HepG2 (cell line): ENCODE data around the gene ULK4.

ENCODE experiments used
- KLF6 ChIP-seq: IDR thresholded peaks from 2 replicates; pipeline ENCODE4 v1.8.0; 2016; ENCODE audit warnings: missing biosample characterization, missing genetic modification reagents
- TBL1XR1 ChIP-seq: fragments of 150-350 bp; IDR thresholded peaks from 2 replicates; pipeline ENCODE4 v1.6.1; 2014; ENCODE audit warnings: borderline replicate concordance, low read length; ENCODE audit not compliant: partially characterized antibody
- ZBTB7A ChIP-seq: sonication (generic); formaldehyde crosslinking; IDR thresholded peaks from 2 replicates; pipeline ENCODE4 v1.8.0; 2022; ENCODE audit warnings: mild to moderate bottlenecking, missing genetic modification reagents
- ZKSCAN1 ChIP-seq: fragments of 150-350 bp; IDR thresholded peaks from 2 replicates; pipeline ENCODE4 v1.6.1; 2014; ENCODE audit warnings: low read length

DNA sequence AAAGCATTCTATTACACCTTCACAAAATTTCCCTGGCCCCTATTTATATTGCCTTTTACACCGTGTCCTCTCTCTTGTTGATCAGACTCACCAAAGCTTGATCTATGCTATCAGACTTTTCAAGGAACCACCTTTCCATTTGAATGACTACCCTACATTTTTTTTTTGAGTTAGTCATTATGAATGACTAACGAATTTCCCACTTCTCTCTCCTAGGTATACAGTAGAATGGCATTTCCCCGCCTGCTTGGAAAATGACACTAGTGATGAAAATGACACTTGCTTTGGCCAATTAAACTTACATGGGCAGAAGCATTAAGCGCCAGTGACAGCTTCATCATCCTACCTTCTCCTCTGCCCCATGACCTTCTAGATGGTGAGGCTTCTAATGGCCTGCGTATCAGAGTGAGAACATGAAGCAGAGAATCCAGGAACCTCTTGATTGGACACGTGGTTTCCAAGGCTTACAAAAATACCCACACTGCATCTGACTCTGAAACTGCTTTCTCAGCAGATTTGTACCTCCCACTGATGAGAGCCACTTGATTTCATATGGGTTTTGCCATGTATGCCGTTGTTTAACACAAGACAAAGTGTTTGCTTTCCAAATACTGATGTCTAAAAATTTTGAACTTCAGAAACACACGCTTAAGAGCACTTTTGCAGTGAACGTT lies 392.1 kb downstream of the ULK4 start:
- TF ChIP-seq TBL1XR1 = no peak
- no peak for TF ChIP-seq ZKSCAN1
- TF ChIP-seq KLF6 (CRISPR knock-in tag) = no peak
- TF ChIP-seq ZBTB7A (CRISPR knock-in tag) = no peak
